Fibroblast of upper back skin (primary cell): ENCODE measurements around the gene OPN1LW.
"Not testable (repeated sequence)": the region's sequence is repeated elsewhere in the genome, so short reads cannot be mapped to it uniquely, and the experiment has no call there.

ENCODE experiments used
- DNase-seq: peaks from one replicate; pipeline ENCODE4 v3.0.0-alpha.2; 2013

Gene OPN1LW

DNA sequence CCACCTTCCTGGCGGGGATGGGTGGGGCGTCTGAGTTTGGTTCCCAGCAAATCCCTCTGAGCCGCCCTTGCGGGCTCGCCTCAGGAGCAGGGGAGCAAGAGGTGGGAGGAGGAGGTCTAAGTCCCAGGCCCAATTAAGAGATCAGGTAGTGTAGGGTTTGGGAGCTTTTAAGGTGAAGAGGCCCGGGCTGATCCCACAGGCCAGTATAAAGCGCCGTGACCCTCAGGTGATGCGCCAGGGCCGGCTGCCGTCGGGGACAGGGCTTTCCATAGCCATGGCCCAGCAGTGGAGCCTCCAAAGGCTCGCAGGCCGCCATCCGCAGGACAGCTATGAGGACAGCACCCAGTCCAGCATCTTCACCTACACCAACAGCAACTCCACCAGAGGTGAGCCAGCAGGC lies at the start of gene OPN1LW:
TSS of gene OPN1LW (plus strand) at position 234 of the 400 bp plus-strand sequence. CDS start at position 275, 41 bp downstream.
- DNase-seq = not testable (repeated sequence)

DNA sequence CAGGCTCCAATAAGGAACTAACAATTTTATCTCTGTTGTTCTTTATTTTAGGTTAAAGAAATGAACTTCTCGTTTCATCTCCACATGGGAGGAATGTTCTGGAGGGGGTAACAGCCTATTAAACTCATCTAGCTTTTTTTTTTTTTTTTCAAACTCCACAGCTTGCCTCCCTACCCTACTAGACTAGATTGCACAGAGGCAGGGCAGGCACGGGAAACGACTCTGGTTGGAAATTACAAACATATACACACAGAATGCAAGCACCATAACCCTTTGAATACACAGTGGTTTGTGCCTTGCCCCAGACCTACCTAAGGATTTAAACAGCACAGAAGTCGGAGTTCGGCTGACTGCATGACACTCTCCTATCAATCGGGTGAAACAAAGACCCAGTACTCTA lies 49.2 kb upstream of the OPN1LW start:
- no peak for DNase-seq

DNA sequence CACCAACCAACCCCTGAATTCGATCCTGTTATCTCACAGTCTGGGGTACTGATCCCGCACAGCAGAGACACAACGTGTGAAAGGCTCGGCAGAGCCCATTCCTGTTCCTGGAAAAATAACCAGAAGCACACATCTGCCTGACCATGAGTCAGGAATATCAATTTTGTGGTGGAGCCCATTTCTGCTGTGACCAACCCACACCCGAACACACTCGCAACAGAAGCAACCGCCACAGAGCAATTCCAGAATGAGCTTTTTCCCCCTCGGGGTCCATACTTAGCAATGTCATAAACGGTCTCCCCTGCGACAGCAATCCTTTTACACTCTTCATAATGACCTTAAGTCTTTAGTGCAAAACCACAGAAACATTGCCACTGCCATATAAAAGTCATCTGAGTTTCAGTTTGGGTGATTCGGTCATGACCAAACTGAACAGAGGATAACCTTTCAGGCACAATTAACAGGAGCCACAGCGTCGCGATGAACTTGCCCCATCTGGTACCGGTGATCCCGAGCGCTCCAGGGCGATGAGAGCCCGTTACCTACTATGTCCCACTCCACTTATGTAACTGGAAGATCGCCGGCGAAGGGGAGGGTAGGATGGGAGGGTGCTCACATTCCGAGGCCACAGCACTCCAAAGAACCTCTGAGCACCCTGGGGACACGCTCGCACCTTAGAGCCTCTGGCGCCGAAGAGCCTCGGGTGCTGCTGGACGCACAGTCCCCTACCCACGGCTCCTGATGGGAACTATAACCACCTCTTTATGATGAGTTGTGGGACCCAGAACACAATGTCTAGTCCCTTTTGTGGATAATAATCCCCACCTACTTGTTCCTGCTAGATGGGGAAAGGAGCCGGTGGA lies 47.7 kb upstream of the OPN1LW start:
- peak; percentile 20 for DNase-seq

DNA sequence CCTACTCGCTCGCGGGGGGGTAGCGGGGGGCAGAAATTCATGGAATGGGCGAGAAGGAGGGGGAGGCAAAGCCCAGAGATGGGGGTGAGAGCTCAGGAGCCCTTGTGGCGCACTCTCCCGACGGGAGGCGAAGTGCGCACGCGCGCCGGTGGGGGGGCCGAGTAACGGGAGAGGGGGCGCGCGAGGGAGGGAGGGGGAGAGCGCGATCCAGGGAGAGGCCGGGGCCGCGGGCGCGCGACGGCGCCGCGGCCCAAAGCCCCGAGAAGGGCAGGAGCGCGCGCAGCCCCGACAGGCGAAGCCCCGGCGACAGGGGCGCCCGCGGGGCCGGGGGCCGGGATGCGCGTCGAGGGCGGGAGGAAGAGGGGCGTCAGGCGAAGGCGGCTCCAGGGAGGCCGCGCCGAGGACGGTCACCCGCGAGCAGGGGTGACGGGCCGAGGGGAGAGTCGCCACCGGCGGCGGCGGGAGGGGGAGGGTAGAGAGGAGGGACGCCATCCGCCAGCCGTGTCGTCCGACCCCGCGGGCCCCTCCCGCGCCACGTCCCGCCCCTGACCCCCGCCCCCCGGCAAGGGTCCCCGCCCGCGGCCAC lies 46.9 kb upstream of the OPN1LW start:
- DNase-seq = peak; percentile 66

DNA sequence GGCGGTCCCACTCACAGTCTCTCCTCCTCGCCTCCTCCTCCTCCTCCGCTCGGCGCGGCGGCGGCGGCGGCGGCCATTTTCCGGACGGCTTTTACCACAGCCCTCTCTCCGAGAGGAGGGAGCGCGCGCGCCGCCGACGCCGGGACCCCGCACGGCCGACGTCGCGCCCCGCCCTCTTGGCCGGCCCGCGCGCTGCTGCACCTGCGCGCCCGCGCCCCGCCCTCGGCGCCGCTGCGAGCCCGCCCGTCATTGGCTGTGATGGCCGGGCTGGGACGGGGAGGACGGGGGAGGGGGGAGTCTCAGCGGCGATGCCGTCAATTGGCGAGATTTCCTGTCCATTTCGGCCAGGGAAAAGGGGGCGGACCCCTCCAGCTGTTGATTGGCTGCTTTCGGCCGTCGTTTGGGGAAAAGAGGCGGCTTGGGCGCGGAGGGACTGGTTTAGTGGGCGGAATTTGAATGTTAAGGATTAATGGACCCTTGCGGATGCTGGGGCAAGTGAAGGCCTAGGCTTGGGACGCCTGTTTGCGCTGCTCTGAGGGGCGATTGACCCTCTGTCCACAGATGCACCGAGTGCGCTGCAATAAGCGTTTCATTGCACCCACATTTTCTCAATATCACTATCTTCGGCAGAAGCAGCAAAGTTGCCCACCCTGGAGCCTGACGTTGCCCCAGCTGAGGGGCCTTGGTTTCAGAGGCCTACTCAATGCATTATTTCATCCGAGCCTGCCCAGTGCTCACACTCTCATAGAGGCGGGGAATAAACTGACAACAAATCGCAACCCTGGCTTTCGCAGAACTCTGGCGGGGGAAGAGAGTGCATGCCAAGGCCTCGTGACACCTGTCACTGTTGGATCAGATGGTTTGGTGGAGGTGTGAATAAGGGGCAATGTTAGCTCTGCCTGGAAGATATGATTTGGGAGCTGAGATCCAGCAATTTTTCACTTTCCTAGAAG lies 46.2 kb upstream of the OPN1LW start, which contains the start of gene MECP2:
TSS of gene MECP2 (minus strand) at position 129 of the 953 bp plus-strand sequence.
- DNase-seq = peak; percentile 91

- DNase-seq = no peak
Measured at GRCh38 chrX:154098551-154098950, 45.5 kb upstream of the OPN1LW start.

- no peak for DNase-seq
Measured at GRCh38 chrX:154113729-154114128, 30.3 kb upstream of the OPN1LW start.

DNA sequence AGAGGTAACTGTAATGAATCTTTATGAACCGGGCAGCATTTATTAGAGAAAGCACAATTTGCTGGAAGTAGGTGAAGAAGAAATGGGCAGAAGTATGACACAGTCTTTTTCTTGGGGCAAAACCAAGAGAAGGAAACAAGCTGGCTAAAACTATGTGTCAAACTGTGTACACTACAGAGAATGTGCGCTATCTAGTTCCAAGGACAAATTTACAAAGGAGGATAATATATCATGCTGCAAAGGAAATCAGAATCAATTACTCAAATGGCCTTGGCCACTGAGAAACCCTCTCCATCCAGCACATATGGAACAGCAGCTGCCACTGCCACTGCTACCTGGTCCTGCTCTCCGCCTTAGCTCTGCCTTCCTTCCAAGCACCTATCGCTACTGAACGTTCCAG lies 29.4 kb upstream of the OPN1LW start:
- no peak for DNase-seq

DNA sequence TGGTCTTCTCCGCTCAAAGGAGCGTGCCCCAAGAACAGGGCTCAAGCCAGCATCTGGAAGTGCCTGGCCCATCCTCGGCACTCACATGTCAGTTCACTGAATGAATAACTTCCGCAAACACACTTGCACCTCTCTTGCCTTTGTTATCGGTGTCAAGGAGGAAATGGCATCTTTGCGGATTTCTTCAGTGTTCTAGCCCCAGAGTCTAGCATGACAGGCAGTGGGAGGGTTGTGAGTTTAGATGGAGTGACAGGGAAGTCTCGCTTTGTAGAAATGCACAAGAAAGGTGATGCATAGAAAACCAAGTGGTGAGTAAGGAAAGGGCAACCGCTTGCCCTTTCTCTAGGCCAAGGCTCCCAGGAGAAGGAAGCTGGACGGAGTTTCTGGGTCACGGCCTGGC lies 29.0 kb upstream of the OPN1LW start:
- no peak for DNase-seq

- no peak for DNase-seq
Measured at GRCh38 chrX:154115750-154116149, 28.3 kb upstream of the OPN1LW start.

DNA sequence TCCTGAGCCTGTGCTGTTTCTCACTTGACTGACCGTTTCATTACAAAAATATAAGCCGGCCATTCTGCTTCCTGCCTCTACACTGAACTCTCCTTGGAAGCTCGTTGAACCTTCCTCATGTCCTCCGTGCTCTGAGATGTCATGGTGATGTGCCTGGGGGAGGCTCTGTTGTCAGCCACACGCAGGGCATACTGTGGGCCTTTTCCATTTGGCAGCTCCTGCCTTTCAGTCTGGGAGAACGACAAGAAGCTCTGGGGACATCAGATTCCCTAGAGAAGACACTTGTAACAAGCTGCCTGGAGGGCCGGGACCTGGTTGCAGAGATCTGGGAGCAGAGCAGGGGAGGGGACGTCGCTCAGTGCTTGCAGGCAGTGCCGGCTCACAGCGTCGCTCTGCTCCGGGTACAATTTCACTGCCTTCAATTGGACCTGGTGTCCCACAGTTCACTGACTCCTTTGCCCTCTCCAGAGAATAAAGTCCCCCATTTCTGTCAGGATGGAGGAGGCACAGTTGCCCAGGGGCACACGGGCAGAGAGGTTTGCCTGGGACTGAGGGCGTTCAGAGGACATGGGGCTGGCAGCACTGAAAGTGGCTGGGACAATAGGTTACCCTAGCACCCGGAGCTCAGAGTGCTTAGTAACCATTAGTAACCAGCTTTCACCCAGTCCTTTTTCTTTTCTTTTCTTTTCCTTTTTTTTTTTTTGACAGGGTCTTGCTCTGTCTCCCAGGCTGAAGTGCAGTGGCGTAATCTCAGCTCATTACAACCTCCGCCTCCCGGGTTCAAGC lies 27.4 kb upstream of the OPN1LW start:
- DNase-seq = no peak

DNA sequence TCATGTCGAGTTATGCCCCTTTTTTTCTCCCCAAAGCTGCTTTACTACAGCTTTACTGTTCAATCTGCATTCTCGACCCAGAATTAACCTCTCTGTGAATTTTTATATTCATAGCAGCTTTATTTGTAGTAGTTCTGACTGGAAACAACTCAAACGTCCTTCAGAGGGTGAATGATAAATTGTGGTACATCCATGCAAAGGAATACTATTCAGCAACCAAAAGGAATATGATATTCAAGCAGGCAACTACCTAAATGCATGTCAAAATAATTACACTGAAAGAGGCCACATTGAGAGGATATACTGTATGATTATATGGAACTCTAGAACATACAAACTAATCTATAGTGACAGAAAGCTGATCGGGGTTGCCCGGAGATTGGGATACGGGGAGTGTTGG lies 26.5 kb upstream of the OPN1LW start:
- DNase-seq = no peak

DNA sequence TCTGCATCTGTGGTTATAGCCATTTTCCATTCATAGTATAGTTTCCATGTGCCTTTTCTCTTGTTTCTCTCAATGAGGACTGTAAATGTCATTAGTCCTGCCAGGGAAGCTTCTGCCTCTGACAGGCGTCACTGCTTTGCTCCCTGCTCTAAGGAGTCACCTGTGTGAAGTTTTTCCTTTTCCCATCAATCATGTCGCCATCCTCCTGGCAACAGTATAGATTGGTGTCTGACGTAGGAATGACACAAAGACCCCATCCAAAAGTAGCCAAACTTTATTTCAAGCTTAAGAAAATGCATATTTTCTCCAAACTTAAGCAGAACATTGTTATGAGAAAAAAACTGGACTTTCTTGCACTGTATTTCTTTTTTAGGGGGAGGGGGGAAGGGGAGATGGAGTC lies 23.5 kb upstream of the OPN1LW start:
- no peak for DNase-seq

DNA sequence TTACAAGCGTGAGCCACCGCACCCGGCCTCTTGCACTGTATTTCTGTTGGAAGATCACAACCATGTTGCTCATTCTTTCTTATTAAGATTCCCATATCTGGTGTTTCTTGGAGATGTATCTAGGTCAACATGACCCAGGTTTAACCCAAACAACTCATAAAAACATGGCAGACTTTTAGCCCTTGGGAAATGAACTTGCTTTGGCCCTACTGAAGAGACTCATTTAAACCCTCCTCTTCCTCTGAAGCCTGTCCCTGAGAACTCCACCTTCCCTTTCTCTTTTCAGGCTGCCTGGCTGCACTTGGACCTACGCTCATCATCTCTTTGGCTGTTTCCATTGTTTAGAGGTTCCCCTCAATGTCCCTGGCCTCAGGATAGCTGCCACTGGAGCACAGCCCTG lies 22.8 kb upstream of the OPN1LW start:
- no peak for DNase-seq

GRCh38 chrX:154121961-154122360 lies 22.1 kb upstream of the OPN1LW start:
- DNase-seq = no peak

- DNase-seq = no peak
Measured at GRCh38 chrX:154123241-154124219, 20.5 kb upstream of the OPN1LW start.

DNA sequence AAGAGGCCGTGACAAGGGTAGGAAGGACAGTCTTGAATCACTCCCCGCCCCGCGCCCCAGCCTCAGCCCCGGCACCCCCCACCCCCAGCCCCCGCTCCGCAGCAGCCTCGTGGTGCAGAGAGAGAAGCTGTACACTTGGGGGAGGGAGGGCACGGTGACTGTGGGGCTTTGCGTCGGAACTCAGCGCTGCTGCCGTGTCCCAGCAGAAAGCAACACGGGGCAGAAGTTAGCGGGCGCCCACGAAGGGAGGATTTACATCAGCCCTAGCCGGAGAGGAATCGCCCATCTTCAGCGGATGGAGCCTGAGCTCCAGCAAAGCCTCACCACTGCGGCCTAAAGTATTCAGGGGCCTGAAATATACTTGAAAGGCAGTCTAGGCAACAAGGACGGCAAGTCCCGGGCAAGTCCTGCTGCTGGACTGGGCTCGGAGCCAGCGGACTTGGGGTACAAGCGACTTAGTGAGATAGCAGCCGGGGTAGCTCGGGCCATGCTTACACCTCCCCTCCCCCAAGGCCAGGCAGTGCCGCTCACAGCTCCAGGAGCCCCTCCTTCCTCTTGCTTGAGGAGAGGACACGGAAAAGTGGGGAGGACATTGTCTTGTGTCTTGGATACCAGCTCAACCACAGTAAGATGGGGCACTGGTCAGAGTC lies 18.5 kb upstream of the OPN1LW start:
- no peak for DNase-seq

GRCh38 chrX:154126101-154126500 lies 17.9 kb upstream of the OPN1LW start:
- no peak for DNase-seq

- no peak for DNase-seq
Measured at GRCh38 chrX:154131955-154132354, 12.1 kb upstream of the OPN1LW start.

DNA sequence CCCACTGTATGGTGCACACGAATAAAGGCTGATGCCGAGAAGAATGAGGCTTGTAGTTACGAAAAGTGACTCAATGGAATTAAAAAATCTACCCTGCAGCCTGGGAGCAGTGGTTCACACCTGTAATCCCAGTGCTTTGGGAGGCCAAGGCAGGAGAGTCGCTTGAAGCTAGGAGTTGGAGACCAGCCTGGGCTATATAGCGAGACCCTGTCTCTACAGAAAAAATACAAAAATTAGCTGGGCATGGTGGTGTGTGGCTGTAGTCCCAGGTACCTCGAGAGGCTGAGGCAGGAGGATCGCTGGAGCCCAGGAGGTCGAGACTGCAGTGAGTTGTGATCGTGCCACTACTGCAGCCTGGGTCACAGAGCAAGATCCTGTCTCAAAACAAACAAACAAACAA lies 11.7 kb upstream of the OPN1LW start:
- no peak for DNase-seq
